HCT116 (cell line): Measurements from ENCODE around the gene MYH7. TPM values are rescaled to one million over a fixed set of nuclear protein-coding genes. Genes with fewer than 3 reads are reported as not detected.

ENCODE experiments used
- ATAC-seq: fragments of 200-7000 bp; cut with Tn5 transposase; 2 replicates; pipeline ENCODE4 v1.9.1; 2020; ENCODE audit warnings: mild to moderate bottlenecking, moderate library complexity
- BruUV-seq: library from RNA; stranded (reverse); fragments of 400-500 nt; replicated peaks from 2 replicates; lab custom pipeline; 2021; lab: Mats Ljungman, UMichigan
- CTCF ChIA-PET: fragments of 300-600 bp; sonication (Branson Sonifier 250); formaldehyde crosslinking; loops from one replicate; lab custom pipeline; 2021; ENCODE audit warnings: antibody characterized with exemption; lab: Charles Lee
- POLR2A ChIA-PET: fragments of 300-600, 350-600 bp; sonication (Branson Sonifier 250); formaldehyde crosslinking; loops from one replicate; lab custom pipeline; 2021; ENCODE audit warnings: antibody characterized with exemption; lab: Charles Lee
- RAD21 ChIA-PET, 2 experiments: fragments of 300-600 bp; sonication (Branson Sonifier 250); formaldehyde crosslinking; loops; one replicate each; lab custom pipeline; 2023; ENCODE audit warnings: low total read pairs in 2 of 2; ENCODE audit not compliant: uncharacterized antibody in 2 of 2, unreplicated experiment in 2 of 2, low non-redundant PET in 1 of 2; lab: Charles Lee
- DNase-seq: peaks from one replicate; pipeline ENCODE4 v3.0.0-alpha.2; 2010; ENCODE audit warnings: low read depth, low spot score
- H2AFZ ChIP-seq: fragments of 200-600 bp; shearing (Covaris generic), sonication (generic); 2 replicates; pipeline ENCODE4 v1.6.1; 2017; ENCODE audit warnings: low read depth, mixed run types, mixed read lengths, antibody characterized with exemption, low read length; ENCODE audit not compliant: poor library complexity, severe bottlenecking
- H3K27ac ChIP-seq: 2 replicates; pipeline ENCODE4 v1.5.1; 2012; ENCODE audit warnings: low read depth, low read length
- H3K27me3 ChIP-seq: fragments of 200-600 bp; sonication (generic); 2 replicates; pipeline ENCODE4 v1.6.1; 2016; ENCODE audit warnings: mixed run types, low read length, mixed read lengths; ENCODE audit not compliant: insufficient read depth
- H3K36me3 ChIP-seq, 2 experiments: fragments of 200-500 bp in 1 of 2; fragments of 200-600 bp in 1 of 2; sonication (Bioruptor generic) in 1 of 2; sonication (generic) in 1 of 2; 2 replicates each; pipeline versions ENCODE4 v1.5.1 to v1.6.1; 2014 to 2016; ENCODE audit warnings: low read length in 2 of 2, inconsistent platforms in 1 of 2, mixed read lengths in 1 of 2, mixed run types in 1 of 2; ENCODE audit not compliant: insufficient read depth in 2 of 2, control insufficient read depth in 1 of 2
- H3K4me1 ChIP-seq, 2 experiments: fragments of 200-600 bp in 1 of 2; sonication (generic) in 1 of 2; 2 replicates each; pipeline versions ENCODE4 v1.5.1 to v1.6.1; 2012 to 2017; ENCODE audit warnings: low read length in 2 of 2, inconsistent platforms in 1 of 2, mild to moderate bottlenecking in 1 of 2, mixed read lengths in 1 of 2, mixed run types in 1 of 2, moderate library complexity in 1 of 2; ENCODE audit not compliant: insufficient read depth in 2 of 2, control insufficient read depth in 1 of 2
- H3K4me2 ChIP-seq: fragments of 200-600 bp; sonication (generic); 2 replicates; pipeline ENCODE4 v1.6.1; 2017; ENCODE audit warnings: mixed run types, low read length, mixed read lengths
- H3K4me3 ChIP-seq, 2 experiments: fragments of 200-600 bp in 1 of 2; sonication (generic) in 1 of 2; replicated peaks in 1 of 2; 2 replicates each; pipeline ENCODE4 v1.5.1; 2011 to 2016; ENCODE audit warnings: low read length in 2 of 2, control low read depth in 1 of 2, low read depth in 1 of 2, mild to moderate bottlenecking in 1 of 2, mixed read lengths in 1 of 2, mixed run types in 1 of 2
- H3K79me2 ChIP-seq: fragments of 200-600 bp; sonication (generic); 2 replicates; pipeline ENCODE4 v1.6.1; 2017; ENCODE audit warnings: mild to moderate bottlenecking, mixed run types, low read length, moderate library complexity, mixed read lengths; ENCODE audit not compliant: insufficient read depth
- H3K9ac ChIP-seq: fragments of 200-600 bp; sonication (generic); 2 replicates; pipeline ENCODE4 v1.6.1; 2016; ENCODE audit warnings: low read length, mixed read lengths
- H3K9me2 ChIP-seq: fragments of 200-600 bp; sonication (generic), shearing (Covaris generic); 2 replicates; pipeline ENCODE4 v1.6.1; 2017; ENCODE audit warnings: mixed run types, mild to moderate bottlenecking, moderate library complexity; ENCODE audit not compliant: insufficient read depth
- H3K9me3 ChIP-seq, 2 experiments: fragments of 200-500 bp in 1 of 2; fragments of 200-600 bp in 1 of 2; sonication (Bioruptor generic) in 1 of 2; sonication (generic) in 1 of 2; 2 replicates each; pipeline ENCODE4 v1.6.1; 2014 to 2017; ENCODE audit warnings: low read length in 2 of 2, mixed read lengths in 2 of 2, inconsistent platforms in 1 of 2, low read depth in 1 of 2, mild to moderate bottlenecking in 1 of 2, mixed run types in 1 of 2, moderate library complexity in 1 of 2; ENCODE audit not compliant: control insufficient read depth in 1 of 2, insufficient read depth in 1 of 2
- H4K20me1 ChIP-seq: fragments of 200-600 bp; sonication (generic), shearing (Covaris generic); 2 replicates; pipeline ENCODE4 v1.6.1; 2017; ENCODE audit warnings: mixed run types, mild to moderate bottlenecking, moderate library complexity; ENCODE audit not compliant: insufficient read depth
- CBX3 ChIP-seq: IDR thresholded peaks from 2 replicates; pipeline ENCODE4 v1.6.1; 2012; ENCODE audit warnings: low read depth
- CEBPB ChIP-seq: IDR thresholded peaks from 2 replicates; pipeline ENCODE4 v1.6.1; 2012; ENCODE audit warnings: low read depth
- EGR1 ChIP-seq: IDR thresholded peaks from 2 replicates; pipeline ENCODE4 v1.6.1; 2012; ENCODE audit warnings: low read depth
- ELF1 ChIP-seq: IDR thresholded peaks from 2 replicates; pipeline ENCODE4 v1.6.1; 2012; ENCODE audit warnings: low read depth, borderline replicate concordance
- EZH2phosphoT487 ChIP-seq: fragments of 200-600 bp; IDR thresholded peaks from 2 replicates; pipeline ENCODE4 v1.6.1; 2018; ENCODE audit warnings: antibody characterized with exemption, borderline replicate concordance
- JUND ChIP-seq: IDR thresholded peaks from 2 replicates; pipeline ENCODE4 v1.6.1; 2012
- POLR2A ChIP-seq: IDR thresholded peaks from 2 replicates; pipeline ENCODE4 v1.7.0; 2011; ENCODE audit warnings: borderline replicate concordance; ENCODE audit not compliant: insufficient read depth, insufficient read length; ENCODE audit errors: extremely low read depth
- POLR2AphosphoS5 ChIP-seq: IDR thresholded peaks from 2 replicates; pipeline ENCODE4 v1.6.1; 2011; ENCODE audit warnings: mild to moderate bottlenecking, low read depth, low read length, moderate library complexity
- RAD21 ChIP-seq: IDR thresholded peaks from 2 replicates; pipeline ENCODE4 v1.6.1; 2012; ENCODE audit warnings: low read depth, mild to moderate bottlenecking
- SRF ChIP-seq: IDR thresholded peaks from 2 replicates; pipeline ENCODE4 v1.6.1; 2012; ENCODE audit warnings: low read depth
- ZBTB33 ChIP-seq: IDR thresholded peaks from 2 replicates; pipeline ENCODE4 v1.6.1; 2011; ENCODE audit warnings: mild to moderate bottlenecking, low read length, moderate library complexity; ENCODE audit not compliant: insufficient replicate concordance; ENCODE audit errors: extremely low read depth
- ZNF274 ChIP-seq: fragments of 200-500 bp; sonication (Bioruptor generic); IDR thresholded peaks from 2 replicates; pipeline ENCODE4 v1.6.1; 2014; ENCODE audit warnings: mild to moderate bottlenecking, low read depth, low read length, inconsistent platforms
- intact Hi-C: fragments of 100-400 bp; cut with micrococcal nuclease; formaldehyde crosslinking; loops from 2 replicates; pipeline ENCODE4 v1.10.0; 2022
- total RNA-seq: library from RNA; stranded (reverse); gene quantifications from one replicate; pipeline ENCODE4 v1.2.1, GENCODE V29; 2021; ENCODE audit not compliant: unreplicated experiment
- TF ChIP-seq, protein P1 (sequence below): IDR thresholded peaks from 2 replicates; pipeline ENCODE4 v1.6.1; 2012; ENCODE audit warnings: low read depth
- TF ChIP-seq, protein P2 (sequence below): IDR thresholded peaks from 2 replicates; pipeline ENCODE4 v1.6.1; 2012

MYH7 gene
- total RNA-seq, 1 experiment from 2014 or later: not detected

DNA sequence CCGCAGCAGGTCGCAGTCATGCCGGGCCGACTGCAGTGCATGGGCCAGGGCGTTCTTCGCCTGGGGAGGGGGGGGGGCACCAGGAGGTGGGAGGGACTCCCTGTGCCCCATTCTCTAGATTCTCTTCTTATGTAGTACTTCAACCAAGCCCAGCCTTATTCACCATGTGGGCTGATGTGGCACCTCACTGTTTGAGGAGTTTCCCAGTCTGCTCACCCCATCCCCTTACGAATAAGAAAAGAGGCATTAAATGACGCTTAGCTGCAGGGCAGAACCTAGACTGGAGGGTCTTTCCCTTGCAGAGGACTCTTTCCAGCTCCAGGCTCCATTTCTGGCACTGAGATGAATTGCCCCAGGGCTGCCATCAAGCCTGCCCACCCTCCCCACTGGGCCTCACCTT is 46.5 kb downstream of the MYH7 start:
- POLR2A ChIA-PET: no interaction called here
- intact Hi-C loops: no loop called here

More for the DNA sequence above, 46.5 kb downstream of the MYH7 start:
- no peaks in the 10 kb centered on the region for H3K9me2 ChIP-seq
- ChIA-PET CTCF (interaction anchor here (1.0 kb wide), 1 partner anchor 9 kb away, joined by 5 read pairs; no protein-coding TSS in a partner anchor), RAD21 (no interaction called here)
- no peaks in the 10 kb centered on the region for H3K79me2 ChIP-seq
- no peaks in the 10 kb centered on the region for H3K4me1 ChIP-seq
- no peak overlapping the region for H3K9ac ChIP-seq
- H3K4me3 ChIP-seq: no peak overlapping the region
- H2AFZ ChIP-seq: no peak overlapping the region
- no TSS peak for BruUV-seq
- no peak overlapping the region for H3K27ac ChIP-seq
- H3K9me3 ChIP-seq: no peaks in the 10 kb centered on the region
- no peaks in the 10 kb centered on the region for H3K36me3 ChIP-seq
- peaks cover 13% of the 10 kb centered on the region; the same call in 1 of the 2 replicates for H3K27me3 ChIP-seq
- DNase-seq (no peak), ATAC-seq (no peak)
- no peak for TF ChIP-seq POLR2AphosphoS5
- TF ChIP-seq ZNF274: no peak
- TF ChIP-seq, protein P1, sequence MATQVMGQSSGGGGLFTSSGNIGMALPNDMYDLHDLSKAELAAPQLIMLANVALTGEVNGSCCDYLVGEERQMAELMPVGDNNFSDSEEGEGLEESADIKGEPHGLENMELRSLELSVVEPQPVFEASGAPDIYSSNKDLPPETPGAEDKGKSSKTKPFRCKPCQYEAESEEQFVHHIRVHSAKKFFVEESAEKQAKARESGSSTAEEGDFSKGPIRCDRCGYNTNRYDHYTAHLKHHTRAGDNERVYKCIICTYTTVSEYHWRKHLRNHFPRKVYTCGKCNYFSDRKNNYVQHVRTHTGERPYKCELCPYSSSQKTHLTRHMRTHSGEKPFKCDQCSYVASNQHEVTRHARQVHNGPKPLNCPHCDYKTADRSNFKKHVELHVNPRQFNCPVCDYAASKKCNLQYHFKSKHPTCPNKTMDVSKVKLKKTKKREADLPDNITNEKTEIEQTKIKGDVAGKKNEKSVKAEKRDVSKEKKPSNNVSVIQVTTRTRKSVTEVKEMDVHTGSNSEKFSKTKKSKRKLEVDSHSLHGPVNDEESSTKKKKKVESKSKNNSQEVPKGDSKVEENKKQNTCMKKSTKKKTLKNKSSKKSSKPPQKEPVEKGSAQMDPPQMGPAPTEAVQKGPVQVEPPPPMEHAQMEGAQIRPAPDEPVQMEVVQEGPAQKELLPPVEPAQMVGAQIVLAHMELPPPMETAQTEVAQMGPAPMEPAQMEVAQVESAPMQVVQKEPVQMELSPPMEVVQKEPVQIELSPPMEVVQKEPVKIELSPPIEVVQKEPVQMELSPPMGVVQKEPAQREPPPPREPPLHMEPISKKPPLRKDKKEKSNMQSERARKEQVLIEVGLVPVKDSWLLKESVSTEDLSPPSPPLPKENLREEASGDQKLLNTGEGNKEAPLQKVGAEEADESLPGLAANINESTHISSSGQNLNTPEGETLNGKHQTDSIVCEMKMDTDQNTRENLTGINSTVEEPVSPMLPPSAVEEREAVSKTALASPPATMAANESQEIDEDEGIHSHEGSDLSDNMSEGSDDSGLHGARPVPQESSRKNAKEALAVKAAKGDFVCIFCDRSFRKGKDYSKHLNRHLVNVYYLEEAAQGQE: no peak
- no peak for TF ChIP-seq JUND
- TF ChIP-seq POLR2A: no peak
- no peak for TF ChIP-seq ELF1
- TF ChIP-seq, protein P2, sequence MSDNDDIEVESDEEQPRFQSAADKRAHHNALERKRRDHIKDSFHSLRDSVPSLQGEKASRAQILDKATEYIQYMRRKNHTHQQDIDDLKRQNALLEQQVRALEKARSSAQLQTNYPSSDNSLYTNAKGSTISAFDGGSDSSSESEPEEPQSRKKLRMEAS: no peak
- TF ChIP-seq EZH2phosphoT487: no peak
- no peak for TF ChIP-seq ZBTB33
- no peak for TF ChIP-seq CEBPB
- no peak for TF ChIP-seq SRF
- no peak for TF ChIP-seq CBX3
- no peak for TF ChIP-seq RAD21
- no peak for TF ChIP-seq EGR1
- H3K4me2 ChIP-seq: no peak overlapping the region
- no peaks in the 10 kb centered on the region for H4K20me1 ChIP-seq
